T47D (cell line): ENCODE results near the gene PDE10A.

Experiments used
- DNase-seq, 2 experiments: peaks; one replicate each; pipeline versions ENCODE4 v3.0.0 to v3.0.0-alpha.2; 2011 to 2012; ENCODE audit warnings: low read depth in 1 of 2, low spot score in 1 of 2
- JUND ChIP-seq: IDR thresholded peaks from 2 replicates; pipeline ENCODE4 v1.6.1; 2012; ENCODE audit warnings: low read depth
- in situ Hi-C: cut with HindIII; loops from 2 replicates; pipeline ENCODE4 v1.10.0; 2016; ENCODE audit warnings: low sequenced_read_pairs, low pct_unique_long_range_greater_than_20kb

The PDE10A gene

GRCh38 chr6:165308926-165309731 is 353.9 kb downstream of the PDE10A start, which contains the start of gene C6orf118:
Gene C6orf118 (minus strand): TSS chr6:165309605. CDS start chr6:165309586, 19 bp downstream.
- in situ Hi-C loops, result no loop called here
- peak in 1 of 2 experiments; percentile 29 for DNase-seq
- TF ChIP-seq JUND, result no peak

DNA sequence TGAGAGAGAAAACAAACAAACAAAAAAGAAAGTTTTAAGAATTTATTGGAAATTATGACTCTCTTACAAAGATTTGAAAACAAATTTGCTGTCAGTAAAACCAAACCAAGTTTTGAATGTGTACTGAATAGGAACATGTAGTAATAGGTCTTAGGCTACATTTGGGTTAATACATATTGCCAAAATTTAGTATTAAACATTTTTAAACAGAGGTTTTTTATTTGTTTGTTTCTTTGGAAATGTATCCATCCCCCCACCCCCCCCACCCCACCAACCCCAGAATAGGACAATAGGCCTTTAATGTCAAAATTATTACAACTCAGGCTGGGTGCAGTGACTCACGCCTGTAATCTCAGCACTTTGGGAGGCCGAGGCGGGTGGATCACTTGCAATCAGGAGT is 356.1 kb downstream of the PDE10A start:
- no peak for TF ChIP-seq JUND
- DNase-seq, result no peak
- in situ Hi-C loops, result no loop called here

DNA sequence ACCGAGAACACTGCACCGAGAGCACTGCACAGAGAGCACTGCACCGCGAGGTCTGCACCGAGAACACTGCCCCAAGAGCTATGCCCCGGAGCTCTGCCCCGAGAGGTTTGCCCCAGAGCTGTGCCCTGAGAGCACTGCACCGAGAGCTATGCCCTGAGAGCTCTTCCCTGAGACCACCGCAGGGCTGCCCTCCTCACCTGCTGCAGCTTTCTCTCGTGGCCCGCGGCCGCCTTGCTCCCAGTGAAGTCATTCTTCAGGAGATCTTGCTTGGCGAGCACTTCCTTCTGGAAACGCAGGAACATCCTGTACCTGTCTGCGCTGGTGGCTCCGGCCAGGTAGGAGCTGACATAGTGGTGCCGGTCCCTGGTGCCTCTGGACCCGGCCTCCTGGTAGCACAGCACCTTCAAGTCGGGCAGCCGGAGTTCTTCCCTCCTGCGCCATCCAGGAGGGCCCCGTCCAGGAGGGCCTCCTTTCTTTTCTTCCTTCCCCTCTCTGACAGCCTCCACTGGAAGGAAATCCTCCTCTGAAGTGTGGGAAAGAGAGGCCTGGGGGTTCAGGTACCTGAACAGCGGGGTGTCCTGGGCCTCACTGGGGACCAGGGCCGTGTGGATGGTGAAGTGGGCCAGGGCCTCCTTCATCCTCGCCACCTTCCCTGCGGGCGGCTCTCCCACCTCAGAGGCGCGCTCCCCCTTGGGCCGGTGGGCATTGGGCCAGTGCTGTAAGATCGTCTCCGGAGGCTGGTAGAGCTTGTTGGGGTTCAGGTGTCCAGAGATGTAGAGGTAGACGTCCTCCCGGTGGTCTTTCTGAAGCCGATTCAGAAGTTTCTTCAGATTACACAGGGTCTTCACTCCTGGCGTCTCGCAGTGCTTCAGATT is 361.4 kb downstream of the PDE10A start:
- no peak for TF ChIP-seq JUND
- in situ Hi-C loops, result no loop called here
- no peak for DNase-seq

GRCh38 chr6:165300422-165300936 is 362.6 kb downstream of the PDE10A start:
- TF ChIP-seq JUND, result no peak
- in situ Hi-C loops, result no loop called here
- no peak for DNase-seq

GRCh38 chr6:165298875-165299274 is 364.2 kb downstream of the PDE10A start:
- TF ChIP-seq JUND, result no peak
- no peak for DNase-seq
- in situ Hi-C loops, result no loop called here

DNA sequence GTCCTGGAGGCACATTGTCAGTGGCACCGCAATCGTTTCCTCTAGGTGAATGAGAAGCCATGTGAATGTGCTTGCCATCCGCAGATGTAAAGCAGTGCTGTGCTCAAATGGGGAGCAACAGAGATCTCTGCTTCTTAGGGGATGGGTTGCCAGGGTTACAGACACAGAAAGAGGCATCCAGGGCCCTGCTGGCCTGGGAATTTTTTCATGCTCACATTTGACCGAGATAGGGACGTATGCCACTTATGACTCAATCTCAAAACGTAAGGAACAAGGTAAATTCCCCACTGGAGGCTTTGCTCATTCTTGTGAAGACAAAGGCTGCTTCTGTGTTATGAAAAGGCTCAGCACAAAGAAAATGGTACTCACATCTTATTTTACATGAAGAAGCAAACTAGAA is 364.6 kb downstream of the PDE10A start:
- in situ Hi-C loops, result no loop called here
- no peak for TF ChIP-seq JUND

GRCh38 chr6:165292657-165293056 is 370.4 kb downstream of the PDE10A start:
- TF ChIP-seq JUND, result no peak
- in situ Hi-C loops, result no loop called here
- no peak for DNase-seq

More for the DNA sequence above, 364.6 kb downstream of the PDE10A start:
- no peak for DNase-seq
